ENCODE measurements around the gene GGTLC1. TPM values are rescaled to one million over a fixed set of nuclear protein-coding genes. Genes with fewer than 3 reads are reported as not detected.
A peak's percentile ranks its signal among the peaks of the same experiment; 100 is the strongest.

Gene GGTLC1
- total RNA-seq, 2 donors from 2014 or later = not detected

DNA sequence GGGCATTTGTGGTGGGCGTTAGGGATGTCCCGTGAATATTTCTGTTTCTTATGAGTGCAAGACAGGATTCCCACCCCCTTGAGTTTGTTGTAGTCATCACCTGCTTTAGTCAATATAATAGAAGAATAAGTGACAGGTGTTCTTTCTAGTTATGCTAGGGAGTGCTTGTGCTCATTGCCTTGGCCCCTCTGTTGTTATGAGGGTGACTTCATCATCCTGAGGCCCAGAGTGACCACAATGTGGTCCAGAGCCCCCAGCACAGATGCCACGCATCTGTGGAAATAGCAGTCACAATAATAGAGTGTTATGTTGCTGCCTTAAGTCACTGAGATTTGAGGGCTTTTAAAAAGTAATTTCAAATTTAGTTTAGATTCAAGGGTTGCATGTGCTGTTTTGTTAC lies 42.4 kb downstream of the GGTLC1 start:
- TF ChIP-seq, protein P1, sequence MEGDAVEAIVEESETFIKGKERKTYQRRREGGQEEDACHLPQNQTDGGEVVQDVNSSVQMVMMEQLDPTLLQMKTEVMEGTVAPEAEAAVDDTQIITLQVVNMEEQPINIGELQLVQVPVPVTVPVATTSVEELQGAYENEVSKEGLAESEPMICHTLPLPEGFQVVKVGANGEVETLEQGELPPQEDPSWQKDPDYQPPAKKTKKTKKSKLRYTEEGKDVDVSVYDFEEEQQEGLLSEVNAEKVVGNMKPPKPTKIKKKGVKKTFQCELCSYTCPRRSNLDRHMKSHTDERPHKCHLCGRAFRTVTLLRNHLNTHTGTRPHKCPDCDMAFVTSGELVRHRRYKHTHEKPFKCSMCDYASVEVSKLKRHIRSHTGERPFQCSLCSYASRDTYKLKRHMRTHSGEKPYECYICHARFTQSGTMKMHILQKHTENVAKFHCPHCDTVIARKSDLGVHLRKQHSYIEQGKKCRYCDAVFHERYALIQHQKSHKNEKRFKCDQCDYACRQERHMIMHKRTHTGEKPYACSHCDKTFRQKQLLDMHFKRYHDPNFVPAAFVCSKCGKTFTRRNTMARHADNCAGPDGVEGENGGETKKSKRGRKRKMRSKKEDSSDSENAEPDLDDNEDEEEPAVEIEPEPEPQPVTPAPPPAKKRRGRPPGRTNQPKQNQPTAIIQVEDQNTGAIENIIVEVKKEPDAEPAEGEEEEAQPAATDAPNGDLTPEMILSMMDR (IDR thresholded peaks at IDR 0.05) = no peak
- TF ChIP-seq POLR2AphosphoS5 (IDR thresholded peaks at IDR 0.05) = no peak
- no peak for TF ChIP-seq POLR2A (IDR thresholded peaks at IDR 0.05)
- intact Hi-C loops (cut with DNase I) = no loop called here
- DNase-seq (ENCODE audit: low spot score) = no peak

DNA sequence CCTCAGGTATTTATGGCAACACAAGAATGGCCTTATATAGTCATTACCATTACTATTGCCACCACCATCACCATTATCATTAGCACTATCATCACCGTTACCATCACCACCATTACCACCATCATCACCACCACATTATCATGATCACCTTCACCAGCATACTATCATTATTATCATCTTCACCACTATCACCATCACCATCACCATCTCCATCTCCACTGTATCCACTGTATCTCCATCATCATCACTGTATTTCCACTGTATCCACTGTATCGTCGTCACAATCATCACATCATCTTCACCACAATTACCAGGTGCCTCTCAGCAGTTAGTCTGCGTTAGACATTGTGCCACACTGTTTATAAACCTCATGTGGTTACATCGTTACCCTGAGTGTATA lies 45.3 kb downstream of the GGTLC1 start:
- WGBS = 81% methylated on average over 5 of the region's 5 CpGs
- Histone ChIP-seq H3K27me3 (replicated peaks; ENCODE audit: insufficient read depth) (no peaks in the 10 kb centered on the region), H3K36me3 (no peaks in the 10 kb centered on the region), H3K4me3 (no peak overlapping the region), H3K9me3 (no peaks in the 10 kb centered on the region), H3K27ac (no peak overlapping the region), H3K4me1 (replicated peaks) (no peaks in the 10 kb centered on the region)
- TF ChIP-seq POLR2AphosphoS5 (IDR thresholded peaks at IDR 0.05) = no peak
- TF ChIP-seq POLR2A (IDR thresholded peaks at IDR 0.05) = no peak
- TF ChIP-seq, protein P1 (IDR thresholded peaks at IDR 0.05) = no peak
- DNase-seq (ENCODE audit: low spot score) = no peak
- intact Hi-C loops (cut with DNase I) = no loop called here

More for the DNA sequence above, 42.4 kb downstream of the GGTLC1 start:
- H3K36me3 ChIP-seq = no peaks in the 10 kb centered on the region
- no peak overlapping the region for H3K4me3 ChIP-seq
- H3K27me3 ChIP-seq (replicated peaks; ENCODE audit: insufficient read depth) = no peaks in the 10 kb centered on the region
- no peaks in the 10 kb centered on the region for H3K4me1 ChIP-seq (replicated peaks)
- no peak overlapping the region for H3K27ac ChIP-seq
- WGBS = 60% methylated on average over 3 of the region's 3 CpGs
- H3K9me3 ChIP-seq = no peaks in the 10 kb centered on the region

DNA sequence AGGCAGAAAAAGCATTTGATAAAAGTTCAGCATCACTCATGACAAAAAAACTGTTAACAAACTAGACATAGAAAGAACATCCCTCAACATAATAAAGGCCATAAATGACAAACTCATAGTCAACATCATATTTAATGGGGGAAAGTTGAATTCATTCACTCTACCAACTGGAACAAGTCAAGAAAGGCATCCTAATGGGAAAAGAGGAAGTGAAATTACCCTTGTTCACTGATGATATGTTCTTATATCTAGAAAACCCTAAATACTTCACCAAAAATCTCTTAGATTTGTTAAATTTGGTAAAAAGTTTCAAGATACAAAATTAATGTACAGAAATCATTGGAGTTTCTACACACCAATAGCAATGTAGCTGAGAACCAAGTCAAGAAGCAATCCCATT lies 48.9 kb downstream of the GGTLC1 start:
- no peaks in the 10 kb centered on the region for H3K36me3 ChIP-seq
- H3K4me1 ChIP-seq (replicated peaks) = no peaks in the 10 kb centered on the region
- H3K27me3 ChIP-seq (replicated peaks; ENCODE audit: insufficient read depth) = no peaks in the 10 kb centered on the region
- intact Hi-C loops (cut with DNase I) = loop anchor here (5.0 kb wide), 2 partner anchors 43 to 58 kb away; no protein-coding TSS in a partner anchor
- no peak for DNase-seq (ENCODE audit: low spot score)
- H3K9me3 ChIP-seq = no peaks in the 10 kb centered on the region
- no peak overlapping the region for H3K4me3 ChIP-seq
- no peak for TF ChIP-seq POLR2A (IDR thresholded peaks at IDR 0.05)
- TF ChIP-seq POLR2AphosphoS5 (IDR thresholded peaks at IDR 0.05) = no peak
- TF ChIP-seq, protein P1 (IDR thresholded peaks at IDR 0.05) = no peak
- H3K27ac ChIP-seq = no peak overlapping the region

DNA sequence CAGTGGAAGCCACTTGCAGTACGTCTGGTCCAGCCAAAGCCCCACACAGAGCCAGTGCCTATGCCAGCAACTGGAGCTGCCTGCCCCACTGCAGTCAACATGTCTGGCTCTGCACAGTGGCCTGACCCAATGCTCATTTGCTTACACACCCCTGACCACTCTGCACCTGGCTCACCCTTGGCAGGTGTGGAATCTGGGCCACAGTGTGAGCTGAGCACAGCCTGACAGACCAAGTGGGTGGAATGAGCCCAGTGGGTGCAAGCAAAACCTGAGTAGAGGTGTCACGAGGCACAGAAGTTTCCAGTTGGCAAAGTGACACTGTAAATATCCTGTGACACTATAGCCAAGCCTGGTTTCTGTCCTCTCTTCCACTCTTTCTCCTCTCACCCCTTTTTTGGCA lies 49.5 kb downstream of the GGTLC1 start:
- H3K4me3 ChIP-seq = no peak overlapping the region
- WGBS = 39% methylated on average over 2 of the region's 2 CpGs
- H3K36me3 ChIP-seq = no peaks in the 10 kb centered on the region
- TF ChIP-seq, protein P1 (IDR thresholded peaks at IDR 0.05) = no peak
- TF ChIP-seq POLR2AphosphoS5 (IDR thresholded peaks at IDR 0.05) (peak; percentile 28), POLR2A (IDR thresholded peaks at IDR 0.05) (no peak)
- H3K27ac ChIP-seq = no peak overlapping the region
- H3K27me3 ChIP-seq (replicated peaks; ENCODE audit: insufficient read depth) = no peaks in the 10 kb centered on the region
- no peaks in the 10 kb centered on the region for H3K9me3 ChIP-seq
- intact Hi-C loops (cut with DNase I) = loop anchor here (5.0 kb wide), 2 partner anchors 43 to 58 kb away; no protein-coding TSS in a partner anchor
- no peaks in the 10 kb centered on the region for H3K4me1 ChIP-seq (replicated peaks)
- DNase-seq (ENCODE audit: low spot score) = peak; percentile 23

DNA sequence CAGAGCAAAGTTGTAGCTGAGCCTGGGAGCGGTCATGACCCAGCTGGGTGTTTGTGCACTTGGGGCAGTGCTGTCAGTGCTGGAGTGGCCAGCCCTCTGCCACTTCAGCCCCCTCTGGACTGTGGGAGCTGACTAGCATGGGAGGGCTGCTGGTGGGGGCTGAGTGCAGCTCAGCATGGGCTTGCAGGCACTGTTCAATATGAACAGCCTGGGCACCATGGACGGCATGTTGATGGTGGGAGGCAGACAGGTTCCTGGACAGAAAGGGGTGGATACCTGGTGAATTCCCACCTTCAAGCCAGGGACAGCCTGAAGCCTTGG lies 50.5 kb downstream of the GGTLC1 start:
- WGBS = 100% methylated on average over 2 of the region's 2 CpGs

More for the DNA sequence above, 50.5 kb downstream of the GGTLC1 start:
- Histone ChIP-seq H3K4me1 (replicated peaks) (no peaks in the 10 kb centered on the region), H3K27me3 (replicated peaks; ENCODE audit: insufficient read depth) (no peaks in the 10 kb centered on the region), H3K36me3 (no peaks in the 10 kb centered on the region), H3K27ac (no peak overlapping the region), H3K9me3 (no peaks in the 10 kb centered on the region), H3K4me3 (no peak overlapping the region)
- no peak for DNase-seq (ENCODE audit: low spot score)
- TF ChIP-seq, protein P1 (IDR thresholded peaks at IDR 0.05) = no peak
- TF ChIP-seq POLR2A (IDR thresholded peaks at IDR 0.05) = no peak
- no peak for TF ChIP-seq POLR2AphosphoS5 (IDR thresholded peaks at IDR 0.05)
- intact Hi-C loops (cut with DNase I) = loop anchor here (5.0 kb wide), 2 partner anchors 44 to 59 kb away; no protein-coding TSS in a partner anchor
